ENCODE results near the gene ZDHHC3.

The ZDHHC3 gene

DNA sequence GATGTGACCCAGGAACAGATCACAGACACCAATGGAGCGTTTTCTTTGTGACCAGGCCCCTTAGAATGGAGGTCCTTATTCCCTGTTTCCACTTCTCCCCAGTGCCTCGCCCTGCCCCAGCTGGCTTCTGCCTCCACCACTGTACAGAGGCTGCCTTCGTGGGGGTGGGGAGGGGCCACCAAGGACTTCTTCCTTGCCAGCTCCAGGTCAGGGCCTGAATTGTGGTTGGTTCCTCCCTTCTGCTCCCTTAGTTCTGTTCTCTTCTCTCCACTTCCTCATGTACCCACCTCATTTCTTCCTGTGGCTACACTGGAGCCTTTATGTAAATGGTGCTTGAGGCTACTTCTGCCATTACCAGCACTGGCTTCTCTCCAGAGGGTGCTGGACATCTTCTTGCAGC lies 85.1 kb downstream of the ZDHHC3 start:
- DNase-seq, result no peak

DNA sequence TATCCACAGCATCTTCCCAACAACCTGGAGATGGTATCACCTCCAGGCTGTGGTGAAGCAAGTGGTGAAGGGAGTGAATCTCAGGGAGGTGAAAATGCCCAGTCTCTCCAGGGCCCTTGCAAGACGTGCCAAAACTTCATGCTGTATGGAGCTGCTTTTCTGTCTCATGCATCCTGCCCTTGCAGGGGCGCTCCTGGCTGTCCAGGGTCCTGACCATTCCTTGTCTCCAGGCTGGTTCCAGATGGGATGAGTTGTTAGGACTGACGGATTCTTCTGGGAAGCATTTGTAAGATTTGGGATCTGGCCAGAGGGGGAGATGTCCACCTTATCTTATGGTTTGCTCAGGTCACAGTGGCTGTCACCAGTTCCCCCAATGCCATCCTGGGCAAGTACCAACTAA lies 85.7 kb downstream of the ZDHHC3 start:
- no peak for DNase-seq

GRCh38 chr3:44887101-44887500 lies 88.9 kb downstream of the ZDHHC3 start:
- no peak for DNase-seq

DNA sequence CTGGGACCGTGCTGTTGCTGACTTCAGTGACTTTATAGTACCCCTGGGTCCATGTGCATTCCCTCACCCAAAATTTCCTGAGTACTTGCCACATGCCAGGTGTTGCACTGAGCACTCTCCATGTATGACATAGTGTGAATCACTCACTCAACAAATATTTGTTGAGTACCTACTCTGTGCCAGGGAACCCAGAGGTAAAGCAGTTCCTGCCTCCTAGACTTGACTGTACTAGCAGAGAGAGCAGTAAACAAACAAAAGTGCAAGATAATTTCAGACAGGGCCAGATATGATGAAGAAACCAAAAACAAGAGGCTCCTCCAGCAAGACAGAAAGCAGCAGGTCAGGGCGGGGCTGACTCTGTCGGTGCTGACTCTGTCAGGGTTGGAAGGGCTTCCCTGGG lies 89.4 kb downstream of the ZDHHC3 start:
- no peak for DNase-seq

DNA sequence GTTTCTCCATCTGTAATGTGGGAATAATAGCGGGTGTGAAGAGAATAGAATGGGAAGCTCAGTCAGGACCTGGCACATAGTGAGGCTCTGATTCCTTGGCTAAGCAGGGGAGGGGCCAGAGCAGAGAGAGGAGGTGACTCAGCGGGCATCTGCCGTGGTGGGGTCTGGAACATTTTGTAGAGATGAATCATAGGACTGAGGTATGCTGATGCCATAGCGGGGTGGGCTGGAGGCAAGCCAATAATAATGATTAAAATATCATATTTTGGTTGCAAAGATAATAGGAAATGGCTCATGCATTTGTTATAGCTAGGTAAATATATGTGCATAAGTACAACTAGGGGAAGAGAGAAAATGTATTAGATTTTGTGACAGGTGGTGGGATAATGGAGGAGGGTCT lies 90.4 kb downstream of the ZDHHC3 start:
- DNase-seq, result no peak

DNA sequence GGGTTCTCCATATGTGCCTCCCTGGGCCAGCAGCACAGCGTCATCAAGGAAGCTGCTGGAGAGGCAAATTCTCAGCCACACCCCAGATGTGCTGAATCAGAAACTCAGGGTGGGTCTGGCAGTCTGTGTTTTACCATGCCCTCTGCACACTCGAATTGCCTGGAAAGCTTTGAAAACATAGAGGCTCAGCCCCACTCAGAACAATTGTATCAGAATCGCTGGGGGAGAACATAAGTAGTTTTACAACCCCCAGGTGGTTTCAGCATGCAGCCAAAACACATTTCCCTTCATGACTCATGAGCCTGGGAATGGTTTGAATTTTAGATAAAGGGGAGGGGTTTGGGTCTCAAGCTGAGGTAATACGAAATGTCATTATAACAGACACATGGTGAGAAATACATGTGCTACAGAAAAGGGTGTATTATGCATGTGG lies 92.0 kb downstream of the ZDHHC3 start:
- no peak for DNase-seq

GRCh38 chr3:44883213-44883955 lies 92.6 kb downstream of the ZDHHC3 start:
- no peak for DNase-seq

GRCh38 chr3:44880284-44880683 lies 95.7 kb downstream of the ZDHHC3 start:
- no peak for DNase-seq

- DNase-seq, result no peak
Observed at GRCh38 chr3:44877333-44877732, 98.6 kb downstream of the ZDHHC3 start.

DNA sequence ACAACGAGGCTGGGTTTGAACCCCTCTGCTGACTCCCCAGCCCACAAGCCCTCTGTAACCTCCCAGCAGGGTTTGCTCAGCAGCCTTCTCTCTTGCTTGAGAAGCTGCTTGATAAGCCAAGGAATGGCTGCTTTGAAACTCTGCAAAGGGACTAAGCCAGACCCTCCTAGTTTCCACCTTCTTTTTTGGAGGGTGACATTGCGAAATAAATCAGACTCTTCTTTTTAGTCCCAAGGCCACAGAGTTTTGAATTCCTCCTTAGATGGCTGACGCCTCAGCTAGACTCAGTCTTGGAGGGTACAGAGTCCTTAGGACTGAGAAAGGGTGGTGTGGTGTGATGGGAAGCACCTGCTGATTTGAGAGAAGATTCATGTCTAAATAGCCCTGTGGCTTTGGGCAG lies 100.4 kb downstream of the ZDHHC3 start:
- DNase-seq, result no peak

Data from activated T-cell treated with anti-CD3 and anti-CD28 coated beads, Interleukin-2, amount 50 U/mL, for 1 hour (primary cell).